DMS53 treated with DMSO at 0.1 percent for 48 hours (cell line): ENCODE measurements around the gene ABCA2.
"Not testable (repeated sequence)": the region's sequence is repeated elsewhere in the genome, so short reads cannot be mapped to it uniquely, and the experiment has no call there.

Experiments used
- DNase-seq: peaks from one replicate; lab custom pipeline; 2025; ENCODE audit not compliant: unreplicated experiment; lab: John Stamatoyannopoulos, UW

Gene ABCA2

GRCh38 chr9:137046088-137046787, 18.2 kb upstream of the ABCA2 start, which contains the start of gene NPDC1:
NPDC1 (minus strand) TSS chr9:137046177; CDS start chr9:137045989, 188 bp downstream.
- peak; percentile 89 for DNase-seq

- DNase-seq = peak; percentile 41
Measured at GRCh38 chr9:137045294-137046087, 17.5 kb upstream of the ABCA2 start.

- peak; percentile 67 for DNase-seq
Measured at GRCh38 chr9:137044502-137045177, 16.6 kb upstream of the ABCA2 start.

GRCh38 chr9:137044037-137044436, 16.0 kb upstream of the ABCA2 start:
- no peak for DNase-seq

- no peak for DNase-seq
Measured at GRCh38 chr9:137042751-137043727, 15.0 kb upstream of the ABCA2 start.

GRCh38 chr9:137041124-137041523, 13.1 kb upstream of the ABCA2 start:
- no peak for DNase-seq

GRCh38 chr9:137040568-137040967, 12.5 kb upstream of the ABCA2 start:
- DNase-seq = no peak

- no peak for DNase-seq
Measured at GRCh38 chr9:137039611-137040366, 11.8 kb upstream of the ABCA2 start.

GRCh38 chr9:137038916-137039315, 10.9 kb upstream of the ABCA2 start:
- DNase-seq = no peak

- no peak for DNase-seq
Measured at GRCh38 chr9:137037483-137037882, 9.4 kb upstream of the ABCA2 start.

GRCh38 chr9:137037035-137037434, 9.0 kb upstream of the ABCA2 start:
- DNase-seq = no peak

GRCh38 chr9:137035937-137036336, 7.9 kb upstream of the ABCA2 start:
- DNase-seq = no peak

- DNase-seq = no peak
Measured at GRCh38 chr9:137035507-137035834, 7.4 kb upstream of the ABCA2 start.

GRCh38 chr9:137034709-137035506, 6.9 kb upstream of the ABCA2 start:
- DNase-seq = peak; percentile 77

GRCh38 chr9:137034039-137034708, 6.1 kb upstream of the ABCA2 start:
- peak; percentile 14 for DNase-seq

GRCh38 chr9:137033481-137033880, 5.4 kb upstream of the ABCA2 start:
- DNase-seq = not testable (repeated sequence)

- DNase-seq = no peak
Measured at GRCh38 chr9:137032858-137033257, 4.8 kb upstream of the ABCA2 start.

GRCh38 chr9:137031904-137032640, 4.0 kb upstream of the ABCA2 start, which contains the start of gene FUT7:
FUT7 (minus strand) TSS chr9:137032088; CDS start chr9:137031991, 97 bp downstream.
- DNase-seq = no peak
